HepG2 (cell line): ENCODE data around the gene MSTO1. TPM values are rescaled to one million over a fixed set of nuclear protein-coding genes. Genes with fewer than 3 reads are reported as not detected.

Source experiments
- CBX1 ChIP-seq: IDR thresholded peaks from one replicate; pipeline ENCODE4 v1.6.1; 2016; ENCODE audit warnings: antibody characterized with exemption, low read depth
- CCAR2 ChIP-seq: fragments of 200-400 bp; formaldehyde crosslinking; optimal IDR thresholded peaks from 2 replicates; pipeline ENCODE3; 2018; ENCODE audit warnings: low read depth, mild to moderate bottlenecking, low read length, moderate library complexity
- ERF ChIP-seq: IDR thresholded peaks from 2 replicates; pipeline ENCODE4 v1.6.1; 2018; ENCODE audit warnings: missing biosample characterization, missing genetic modification reagents
- GPN1 ChIP-seq: sonication (generic); formaldehyde crosslinking; IDR thresholded peaks from 2 replicates; pipeline ENCODE4 v1.5.1; 2020; ENCODE audit warnings: missing genetic modification reagents, borderline replicate concordance
- HDAC1 ChIP-seq: sonication (generic); formaldehyde crosslinking; IDR thresholded peaks from 2 replicates; pipeline ENCODE4 v1.5.1; 2020; ENCODE audit warnings: mild to moderate bottlenecking, missing genetic modification reagents
- HIVEP1 ChIP-seq: sonication (generic); formaldehyde crosslinking; IDR thresholded peaks from 2 replicates; pipeline ENCODE4 v1.4.0; 2020; ENCODE audit warnings: mild to moderate bottlenecking, missing genetic modification reagents
- HNRNPK ChIP-seq: fragments of 200-400 bp; formaldehyde crosslinking; IDR thresholded peaks from 2 replicates; pipeline ENCODE4 v1.6.1; 2018; ENCODE audit warnings: low read length, low read depth, moderate library complexity, mild to moderate bottlenecking; ENCODE audit not compliant: poor library complexity, severe bottlenecking
- HNRNPL ChIP-seq: fragments of 200-400 bp; formaldehyde crosslinking; IDR thresholded peaks from 2 replicates; pipeline ENCODE4 v1.6.1; 2017; ENCODE audit warnings: mild to moderate bottlenecking, low read depth, low read length
- RFX3 ChIP-seq: IDR thresholded peaks from 2 replicates; pipeline ENCODE4 v1.6.1; 2016; ENCODE audit warnings: missing biosample characterization, missing genetic modification reagents
- SOX5 ChIP-seq: IDR thresholded peaks from 2 replicates; pipeline ENCODE4 v1.6.1; 2016; ENCODE audit warnings: borderline replicate concordance
- SP140L ChIP-seq: sonication (generic); formaldehyde crosslinking; IDR thresholded peaks from 2 replicates; pipeline ENCODE4 v1.4.0; 2020; ENCODE audit warnings: missing genetic modification reagents, borderline replicate concordance
- TARDBP ChIP-seq: sonication (generic); formaldehyde crosslinking; IDR thresholded peaks from 2 replicates; pipeline ENCODE4 v1.8.0; 2022; ENCODE audit warnings: mild to moderate bottlenecking, missing genetic modification reagents
- TBP ChIP-seq: sonication (generic); formaldehyde crosslinking; IDR thresholded peaks from 2 replicates; pipeline ENCODE4 v1.5.0; 2020; ENCODE audit warnings: missing genetic modification reagents
- TSC22D2 ChIP-seq: sonication (generic); formaldehyde crosslinking; IDR thresholded peaks from 2 replicates; pipeline ENCODE4 v1.5.1; 2020; ENCODE audit warnings: missing genetic modification reagents, mild to moderate bottlenecking, borderline replicate concordance
- ZFAT ChIP-seq: sonication (generic); formaldehyde crosslinking; conservative IDR thresholded peaks from 2 replicates; pipeline ENCODE4 v1.8.1; 2023; ENCODE audit warnings: missing genetic modification reagents, inconsistent platforms
- ZKSCAN1 ChIP-seq: fragments of 150-350 bp; IDR thresholded peaks from 2 replicates; pipeline ENCODE4 v1.6.1; 2014; ENCODE audit warnings: low read length
- ZKSCAN5 ChIP-seq: sonication (generic); formaldehyde crosslinking; IDR thresholded peaks from 2 replicates; pipeline ENCODE4 v1.5.1; 2020; ENCODE audit warnings: mild to moderate bottlenecking, missing genetic modification reagents
- ZNF136 ChIP-seq: sonication (generic); formaldehyde crosslinking; IDR thresholded peaks from 2 replicates; pipeline ENCODE4 v1.8.1; 2022; ENCODE audit warnings: low read depth, mild to moderate bottlenecking, moderate library complexity, missing genetic modification reagents
- ZNF292 ChIP-seq: sonication (generic); formaldehyde crosslinking; IDR thresholded peaks from 2 replicates; pipeline ENCODE4 v1.8.1; 2022; ENCODE audit warnings: mild to moderate bottlenecking, low read depth, missing genetic modification reagents, borderline replicate concordance
- ZNF367 ChIP-seq: sonication (generic); formaldehyde crosslinking; IDR thresholded peaks from 2 replicates; pipeline ENCODE4 v1.4.0; 2020; ENCODE audit warnings: missing genetic modification reagents, borderline replicate concordance
- ZNF891 ChIP-seq: sonication (generic); formaldehyde crosslinking; IDR thresholded peaks from 2 replicates; pipeline ENCODE4 v1.5.0; 2020; ENCODE audit warnings: mild to moderate bottlenecking, missing genetic modification reagents
- polyA plus RNA-seq, 8 experiments: library from polyadenylated mRNA; depleted of rRNA in 3 of 8; stranded (reverse) in 7 of 8; unstranded in 1 of 8; fragments of >200 nt; fragmentation: Illumina TruSeq in 4 of 8; extraction: Trizol in 4 of 8; gene quantifications; 2 replicates each; pipeline versions ENCODE4 v1.2.1 to v1.2.3, GENCODE V29; 2011 to 2016; ENCODE audit warnings: low read depth in 4 of 8, missing spikeins in 1 of 8, mixed read lengths in 1 of 8; ENCODE audit not compliant: insufficient read depth in 1 of 8
- total RNA-seq, 5 experiments: library from RNA; depleted of rRNA; stranded (reverse); fragments of >200 nt; fragmentation: Illumina TruSeq; extraction: Trizol; gene quantifications; 2 replicates each; pipeline ENCODE4 v1.2.3, GENCODE V29; 2016; ENCODE audit warnings: low read depth in 1 of 5
- TF ChIP-seq, protein P1 (sequence below): IDR thresholded peaks from 2 replicates; pipeline ENCODE4 v1.6.1; 2016; ENCODE audit warnings: missing genetic modification reagents, missing compliant biosample characterization
- TF ChIP-seq, protein P2 (sequence below): sonication (generic); formaldehyde crosslinking; IDR thresholded peaks from 2 replicates; pipeline ENCODE4 v1.4.0; 2020; ENCODE audit warnings: low read depth, missing genetic modification reagents
- TF ChIP-seq, protein P3 (sequence below): sonication (generic); formaldehyde crosslinking; IDR thresholded peaks from 2 replicates; pipeline ENCODE4 v1.8.0; 2022; ENCODE audit warnings: missing genetic modification reagents, mild to moderate bottlenecking, inconsistent platforms, borderline replicate concordance
- TF ChIP-seq, protein P4 (sequence below), 2 experiments: fragments of 450-650 bp in 1 of 2; sonication (generic) in 1 of 2; formaldehyde crosslinking; IDR thresholded peaks; 2 replicates each; pipeline versions ENCODE4 v1.5.0 to v1.8.0; 2020 to 2022; ENCODE audit warnings: mild to moderate bottlenecking in 1 of 2, missing genetic modification reagents in 1 of 2

Gene MSTO1
- total and polyA plus RNA-seq, 2 of the 13 experiments (the other 11 are each of a cell fraction or from before 2014, with no cell fraction given) = 19.1 to 25.3 TPM

DNA sequence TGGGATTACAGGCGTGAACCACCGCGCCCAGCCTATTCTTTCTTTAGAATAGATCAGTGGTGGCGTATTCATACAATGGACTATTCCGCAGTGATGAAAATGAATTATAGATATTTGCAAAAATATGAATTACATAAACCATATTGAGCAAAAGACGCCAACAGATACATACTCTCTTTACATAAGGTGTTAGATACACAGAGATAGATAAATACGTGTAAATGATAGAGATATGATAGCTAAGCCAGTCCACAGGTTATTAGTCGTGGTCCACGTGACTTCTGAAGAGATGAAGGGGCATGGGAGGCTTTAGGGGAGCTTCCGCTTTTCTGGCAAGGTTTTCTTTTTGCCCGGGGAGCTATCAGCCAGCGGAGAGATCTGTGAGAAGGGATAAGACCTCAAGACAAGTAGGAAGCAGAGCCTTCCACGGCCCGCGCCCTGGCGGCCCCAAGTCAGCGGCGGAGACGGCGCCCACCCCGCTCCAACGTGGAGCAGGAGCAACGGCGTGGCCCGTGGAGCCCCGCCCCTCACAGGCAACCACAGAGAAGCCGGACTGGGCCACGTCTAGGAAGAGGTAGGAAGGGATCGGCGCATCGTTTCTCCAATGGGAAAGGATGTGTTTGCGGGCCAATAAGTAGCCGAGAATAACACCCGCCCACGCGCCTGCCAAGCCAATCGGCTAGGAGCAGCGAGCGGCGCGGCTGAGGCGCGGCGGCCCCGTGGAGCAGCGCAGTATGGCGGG, at the start of gene MSTO1 (continued):
- TF ChIP-seq TSC22D2 (CRISPR knock-in tag) (no peak), ZKSCAN1 (no peak), HNRNPK (no peak), GPN1 (no peak), RFX3 (CRISPR knock-in tag) (no peak), TARDBP (CRISPR knock-in tag) (peak; percentile 32; the same call in 1 of the 2 replicates), CBX1 (no peak), ZFAT (CRISPR knock-in tag) (no peak), CCAR2 (no peak), HDAC1 (CRISPR knock-in tag) (peak; percentile 83), SOX5 (no peak), TBP (CRISPR knock-in tag) (no peak), ZNF136 (no peak), SP140L (CRISPR knock-in tag) (0 out of 2 replicates have a peak, but pooled peaks have one; percentile 30), HNRNPL (no peak), ZNF367 (CRISPR knock-in tag) (no peak), ERF (no peak), HIVEP1 (no peak), ZNF292 (CRISPR knock-in tag) (no peak), ZNF891 (CRISPR knock-in tag) (no peak), ZKSCAN5 (CRISPR knock-in tag) (no peak)
- TF ChIP-seq, protein P1, sequence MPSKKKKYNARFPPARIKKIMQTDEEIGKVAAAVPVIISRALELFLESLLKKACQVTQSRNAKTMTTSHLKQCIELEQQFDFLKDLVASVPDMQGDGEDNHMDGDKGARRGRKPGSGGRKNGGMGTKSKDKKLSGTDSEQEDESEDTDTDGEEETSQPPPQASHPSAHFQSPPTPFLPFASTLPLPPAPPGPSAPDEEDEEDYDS (CRISPR knock-in tag) = peak; percentile 84
- TF ChIP-seq, protein P2, sequence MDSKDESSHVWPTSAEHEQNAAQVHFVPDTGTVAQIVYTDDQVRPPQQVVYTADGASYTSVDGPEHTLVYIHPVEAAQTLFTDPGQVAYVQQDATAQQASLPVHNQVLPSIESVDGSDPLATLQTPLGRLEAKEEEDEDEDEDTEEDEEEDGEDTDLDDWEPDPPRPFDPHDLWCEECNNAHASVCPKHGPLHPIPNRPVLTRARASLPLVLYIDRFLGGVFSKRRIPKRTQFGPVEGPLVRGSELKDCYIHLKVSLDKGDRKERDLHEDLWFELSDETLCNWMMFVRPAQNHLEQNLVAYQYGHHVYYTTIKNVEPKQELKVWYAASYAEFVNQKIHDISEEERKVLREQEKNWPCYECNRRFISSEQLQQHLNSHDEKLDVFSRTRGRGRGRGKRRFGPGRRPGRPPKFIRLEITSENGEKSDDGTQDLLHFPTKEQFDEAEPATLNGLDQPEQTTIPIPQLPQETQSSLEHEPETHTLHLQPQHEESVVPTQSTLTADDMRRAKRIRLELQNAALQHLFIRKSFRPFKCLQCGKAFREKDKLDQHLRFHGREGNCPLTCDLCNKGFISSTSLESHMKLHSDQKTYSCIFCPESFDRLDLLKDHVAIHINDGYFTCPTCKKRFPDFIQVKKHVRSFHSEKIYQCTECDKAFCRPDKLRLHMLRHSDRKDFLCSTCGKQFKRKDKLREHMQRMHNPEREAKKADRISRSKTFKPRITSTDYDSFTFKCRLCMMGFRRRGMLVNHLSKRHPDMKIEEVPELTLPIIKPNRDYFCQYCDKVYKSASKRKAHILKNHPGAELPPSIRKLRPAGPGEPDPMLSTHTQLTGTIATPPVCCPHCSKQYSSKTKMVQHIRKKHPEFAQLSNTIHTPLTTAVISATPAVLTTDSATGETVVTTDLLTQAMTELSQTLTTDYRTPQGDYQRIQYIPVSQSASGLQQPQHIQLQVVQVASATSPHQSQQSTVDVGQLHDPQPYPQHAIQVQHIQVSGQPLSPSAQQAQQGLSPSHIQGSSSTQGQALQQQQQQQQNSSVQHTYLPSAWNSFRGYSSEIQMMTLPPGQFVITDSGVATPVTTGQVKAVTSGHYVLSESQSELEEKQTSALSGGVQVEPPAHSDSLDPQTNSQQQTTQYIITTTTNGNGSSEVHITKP (CRISPR knock-in tag) = peak; percentile 68; the same call in 1 of the 2 replicates
- TF ChIP-seq, protein P3, sequence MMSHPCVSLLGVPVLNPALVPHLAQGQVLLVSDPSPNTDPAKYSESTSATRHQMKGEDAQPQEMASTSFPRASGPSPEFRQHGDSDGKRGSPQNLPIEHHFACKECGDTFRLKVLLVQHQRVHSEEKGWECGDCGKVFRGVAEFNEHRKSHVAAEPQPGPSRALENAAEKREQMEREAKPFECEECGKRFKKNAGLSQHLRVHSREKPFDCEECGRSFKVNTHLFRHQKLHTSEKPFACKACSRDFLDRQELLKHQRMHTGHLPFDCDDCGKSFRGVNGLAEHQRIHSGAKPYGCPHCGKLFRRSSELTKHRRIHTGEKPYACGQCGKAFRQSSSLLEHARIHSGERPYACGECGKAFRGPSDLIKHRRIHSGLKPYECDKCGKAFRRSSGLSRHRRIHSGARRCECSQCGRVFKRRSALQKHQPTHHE = no peak
- TF ChIP-seq, protein P4, sequence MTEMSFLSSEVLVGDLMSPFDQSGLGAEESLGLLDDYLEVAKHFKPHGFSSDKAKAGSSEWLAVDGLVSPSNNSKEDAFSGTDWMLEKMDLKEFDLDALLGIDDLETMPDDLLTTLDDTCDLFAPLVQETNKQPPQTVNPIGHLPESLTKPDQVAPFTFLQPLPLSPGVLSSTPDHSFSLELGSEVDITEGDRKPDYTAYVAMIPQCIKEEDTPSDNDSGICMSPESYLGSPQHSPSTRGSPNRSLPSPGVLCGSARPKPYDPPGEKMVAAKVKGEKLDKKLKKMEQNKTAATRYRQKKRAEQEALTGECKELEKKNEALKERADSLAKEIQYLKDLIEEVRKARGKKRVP (CRISPR knock-in tag; IDR thresholded peaks at IDR 0.05) = 0 out of 4 replicates have a peak, but pooled peaks of 1 of the 2 experiments have one; percentile 51
